NCI-H2107 treated with DMSO at 0.1 percent for 48 hours (cell line): ENCODE measurements around the gene HERC3.

Experiments
- DNase-seq: peaks from one replicate; lab custom pipeline; 2025; ENCODE audit not compliant: unreplicated experiment; lab: John Stamatoyannopoulos, UW

HERC3 gene

GRCh38 chr4:88659055-88659889 lies 67.0 kb downstream of the HERC3 start:
- peak; percentile 23 for DNase-seq

GRCh38 chr4:88659890-88660208 lies 67.6 kb downstream of the HERC3 start:
- no peak for DNase-seq

- no peak for DNase-seq
Measured at GRCh38 chr4:88660446-88661294, 68.4 kb downstream of the HERC3 start.

GRCh38 chr4:88661739-88662138 lies 69.5 kb downstream of the HERC3 start:
- no peak for DNase-seq

- DNase-seq = no peak
Measured at GRCh38 chr4:88672987-88673386, 80.7 kb downstream of the HERC3 start.

GRCh38 chr4:88673886-88674285 lies 81.6 kb downstream of the HERC3 start:
- no peak for DNase-seq

- DNase-seq = no peak
Measured at GRCh38 chr4:88674565-88674964, 82.3 kb downstream of the HERC3 start.

GRCh38 chr4:88674979-88675378 lies 82.7 kb downstream of the HERC3 start:
- DNase-seq = no peak

- DNase-seq = no peak
Measured at GRCh38 chr4:88675543-88675942, 83.3 kb downstream of the HERC3 start.

GRCh38 chr4:88681209-88681608 lies 88.9 kb downstream of the HERC3 start:
- no peak for DNase-seq

- DNase-seq = no peak
Measured at GRCh38 chr4:88690355-88690754, 98.1 kb downstream of the HERC3 start.

- DNase-seq = no peak
Measured at GRCh38 chr4:88693792-88694191, 101.5 kb downstream of the HERC3 start.

GRCh38 chr4:88696630-88697029 lies 104.3 kb downstream of the HERC3 start:
- no peak for DNase-seq

GRCh38 chr4:88697141-88697540 lies 104.9 kb downstream of the HERC3 start:
- DNase-seq = no peak

GRCh38 chr4:88697588-88698329 lies 105.5 kb downstream of the HERC3 start, which contains the start of gene NAP1L5:
Gene NAP1L5 (minus strand): TSS chr4:88697829. CDS start chr4:88697754, 75 bp downstream.
- peak; percentile 36 for DNase-seq

GRCh38 chr4:88698519-88698918 lies 106.2 kb downstream of the HERC3 start:
- DNase-seq = no peak

- DNase-seq = no peak
Measured at GRCh38 chr4:88702782-88703181, 110.5 kb downstream of the HERC3 start.

GRCh38 chr4:88705223-88705622 lies 112.9 kb downstream of the HERC3 start:
- DNase-seq = no peak

- no peak for DNase-seq
Measured at GRCh38 chr4:88705805-88706492, 113.7 kb downstream of the HERC3 start.

GRCh38 chr4:88706574-88706973 lies 114.3 kb downstream of the HERC3 start:
- peak; percentile 84 for DNase-seq

GRCh38 chr4:88709989-88710388 lies 117.7 kb downstream of the HERC3 start:
- no peak for DNase-seq
